ENCODE measurements around the gene PRKAR1B.

DNA sequence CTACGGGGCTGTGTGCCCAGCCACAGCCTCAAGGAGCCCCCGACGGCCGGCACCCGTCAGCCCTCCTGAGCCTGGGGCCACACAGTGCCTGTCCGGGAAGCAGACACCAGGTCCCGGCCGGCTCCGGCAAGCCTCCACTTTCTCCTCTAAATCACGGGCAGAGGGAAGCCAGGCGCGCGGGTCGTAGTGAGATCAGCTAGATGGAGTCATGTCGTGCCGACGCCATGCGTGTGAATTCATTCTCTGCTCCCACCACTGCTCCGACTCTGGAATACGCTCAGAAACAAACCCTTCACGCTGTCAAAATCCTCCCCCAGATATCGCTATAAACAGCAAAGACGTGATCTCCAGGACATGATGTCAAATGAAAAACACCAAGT, 94.3 kb downstream of the PRKAR1B start:
- TF ChIP-seq, protein P1, sequence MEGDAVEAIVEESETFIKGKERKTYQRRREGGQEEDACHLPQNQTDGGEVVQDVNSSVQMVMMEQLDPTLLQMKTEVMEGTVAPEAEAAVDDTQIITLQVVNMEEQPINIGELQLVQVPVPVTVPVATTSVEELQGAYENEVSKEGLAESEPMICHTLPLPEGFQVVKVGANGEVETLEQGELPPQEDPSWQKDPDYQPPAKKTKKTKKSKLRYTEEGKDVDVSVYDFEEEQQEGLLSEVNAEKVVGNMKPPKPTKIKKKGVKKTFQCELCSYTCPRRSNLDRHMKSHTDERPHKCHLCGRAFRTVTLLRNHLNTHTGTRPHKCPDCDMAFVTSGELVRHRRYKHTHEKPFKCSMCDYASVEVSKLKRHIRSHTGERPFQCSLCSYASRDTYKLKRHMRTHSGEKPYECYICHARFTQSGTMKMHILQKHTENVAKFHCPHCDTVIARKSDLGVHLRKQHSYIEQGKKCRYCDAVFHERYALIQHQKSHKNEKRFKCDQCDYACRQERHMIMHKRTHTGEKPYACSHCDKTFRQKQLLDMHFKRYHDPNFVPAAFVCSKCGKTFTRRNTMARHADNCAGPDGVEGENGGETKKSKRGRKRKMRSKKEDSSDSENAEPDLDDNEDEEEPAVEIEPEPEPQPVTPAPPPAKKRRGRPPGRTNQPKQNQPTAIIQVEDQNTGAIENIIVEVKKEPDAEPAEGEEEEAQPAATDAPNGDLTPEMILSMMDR (conservative IDR thresholded peaks at IDR 0.05; ENCODE audit: low read depth, low read length), result no peak
- no peak for TF ChIP-seq EZH2 (IDR thresholded peaks at IDR 0.05; ENCODE audit: borderline replicate concordance, low read depth, low read length, poor library complexity, severe bottlenecking)

All from A673 (cell line).